GM20431 (cell line): ENCODE measurements around the gene SIRPB2.

Source experiments
- in situ Hi-C: fragments of 300-500 bp; cut with MseI, MboI; formaldehyde crosslinking; loops from one replicate; pipeline ENCODE4 v1.15.0; 2020; ENCODE audit warnings: low sequenced_read_pairs; ENCODE audit not compliant: unreplicated experiment

SIRPB2 gene

DNA sequence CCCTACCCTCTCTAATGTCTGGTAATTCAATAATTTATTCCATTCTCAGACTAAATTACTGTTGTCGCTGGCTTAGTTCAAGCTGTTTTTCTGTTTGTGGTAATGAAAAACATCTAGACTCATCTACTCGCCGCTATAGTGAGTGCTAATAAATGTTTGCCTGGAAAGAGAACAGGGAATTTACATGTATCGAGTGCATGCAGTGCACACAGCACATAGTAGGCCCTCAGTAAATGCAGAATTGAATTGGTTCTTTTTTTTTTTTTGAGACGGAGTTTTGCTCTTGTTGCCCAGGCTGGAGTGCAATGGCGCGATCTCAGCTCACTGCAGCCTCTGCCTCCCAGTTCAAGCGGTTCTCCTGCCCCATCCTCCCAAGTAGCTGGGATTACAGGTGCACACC is 16.9 kb downstream of the SIRPB2 start:
- in situ Hi-C loops = no loop called here

DNA sequence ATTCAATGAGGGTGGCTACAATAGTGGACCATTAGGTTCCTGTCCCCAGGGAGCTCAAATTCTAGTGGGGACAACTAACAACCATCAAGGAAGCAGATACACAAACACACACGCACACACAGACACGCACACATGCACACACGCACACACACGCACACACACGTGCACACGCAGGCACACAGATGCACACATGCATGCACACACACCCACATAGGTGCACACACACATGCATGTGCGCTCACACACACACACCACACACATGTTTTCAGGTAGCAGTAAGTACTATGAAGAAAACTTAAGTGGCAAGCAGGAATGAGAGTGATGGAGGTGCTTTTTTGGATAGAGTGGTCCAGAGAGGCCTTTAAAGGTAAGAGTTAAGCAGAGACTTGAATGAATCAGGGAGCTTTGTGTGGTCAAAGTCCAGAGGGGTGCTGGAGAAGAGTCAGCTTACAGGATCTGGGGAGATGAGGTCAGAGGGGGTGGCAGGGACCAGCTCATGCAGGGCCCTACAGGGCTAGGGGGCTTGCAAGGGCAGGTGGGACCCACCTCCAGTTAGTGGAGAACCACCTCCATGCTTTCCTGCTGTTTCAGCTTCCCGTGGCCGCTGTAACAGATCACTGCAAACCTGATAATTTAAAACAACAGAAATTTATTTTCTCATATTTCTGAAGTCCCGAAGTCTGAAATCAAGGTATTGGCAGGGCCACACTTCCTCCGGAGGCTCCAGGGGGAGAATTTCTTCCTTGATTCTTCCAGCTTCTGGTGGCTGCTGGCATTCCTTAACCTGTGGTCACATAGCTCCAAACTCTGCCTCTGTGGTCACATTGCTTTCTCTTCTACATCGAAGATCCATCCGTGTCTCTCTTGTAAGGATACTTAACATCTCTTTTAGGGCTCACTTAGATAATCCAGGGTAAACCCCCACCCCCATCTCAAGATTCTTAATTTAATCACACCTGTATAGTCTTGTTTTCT is 17.7 kb downstream of the SIRPB2 start:
- in situ Hi-C loops = no loop called here

DNA sequence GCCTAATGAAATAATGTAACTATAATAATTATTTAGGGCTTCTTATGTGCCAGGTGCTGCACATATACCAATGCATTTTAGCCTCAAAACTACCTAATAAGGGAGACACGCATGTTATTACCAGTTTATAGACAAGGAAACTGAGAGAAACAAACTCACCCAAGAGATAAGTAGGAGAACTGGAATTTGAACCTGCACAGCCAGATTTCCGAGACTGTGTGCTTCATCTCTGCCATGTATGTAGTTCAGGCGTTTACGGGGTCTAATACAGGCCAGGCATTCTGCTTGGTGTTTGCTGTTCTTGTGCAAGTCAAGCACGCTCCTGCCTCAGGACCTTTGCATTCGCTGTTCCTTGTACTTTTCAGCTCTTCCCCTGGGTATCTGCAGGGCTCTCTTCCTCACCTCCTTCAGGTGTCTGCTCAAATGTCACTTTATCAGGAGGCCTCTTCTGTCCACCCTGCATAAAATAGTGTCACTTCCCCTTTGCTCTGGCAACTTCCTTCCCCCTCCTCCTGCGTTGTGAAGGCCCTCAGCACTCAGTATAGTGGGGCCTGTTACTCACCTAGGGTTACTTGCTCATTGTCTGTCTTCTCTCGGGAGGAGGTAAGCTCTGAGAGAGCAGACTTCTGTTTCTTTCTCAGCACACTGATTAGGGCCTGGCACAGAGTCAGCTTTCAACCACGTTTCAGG is 18.5 kb downstream of the SIRPB2 start:
- in situ Hi-C loops = no loop called here

DNA sequence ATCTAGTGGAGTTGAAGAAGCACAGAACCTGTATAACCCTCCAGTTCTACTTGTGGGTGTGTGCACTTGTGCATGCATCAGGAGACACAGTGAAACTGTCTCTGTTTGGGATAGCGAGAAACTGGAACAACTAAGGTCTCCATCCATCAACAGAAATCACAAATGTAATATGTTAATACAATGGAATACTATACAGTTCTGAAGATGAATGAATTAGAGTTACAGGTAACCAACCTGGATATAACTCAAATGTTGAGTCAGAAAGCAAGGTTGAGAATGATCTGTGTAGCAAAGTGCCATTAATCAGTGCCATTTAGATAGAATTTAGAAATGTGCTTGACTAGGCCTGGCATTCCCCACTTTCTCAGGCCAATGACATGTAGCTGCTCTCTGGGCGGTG is 20.0 kb downstream of the SIRPB2 start:
- in situ Hi-C loops = no loop called here

DNA sequence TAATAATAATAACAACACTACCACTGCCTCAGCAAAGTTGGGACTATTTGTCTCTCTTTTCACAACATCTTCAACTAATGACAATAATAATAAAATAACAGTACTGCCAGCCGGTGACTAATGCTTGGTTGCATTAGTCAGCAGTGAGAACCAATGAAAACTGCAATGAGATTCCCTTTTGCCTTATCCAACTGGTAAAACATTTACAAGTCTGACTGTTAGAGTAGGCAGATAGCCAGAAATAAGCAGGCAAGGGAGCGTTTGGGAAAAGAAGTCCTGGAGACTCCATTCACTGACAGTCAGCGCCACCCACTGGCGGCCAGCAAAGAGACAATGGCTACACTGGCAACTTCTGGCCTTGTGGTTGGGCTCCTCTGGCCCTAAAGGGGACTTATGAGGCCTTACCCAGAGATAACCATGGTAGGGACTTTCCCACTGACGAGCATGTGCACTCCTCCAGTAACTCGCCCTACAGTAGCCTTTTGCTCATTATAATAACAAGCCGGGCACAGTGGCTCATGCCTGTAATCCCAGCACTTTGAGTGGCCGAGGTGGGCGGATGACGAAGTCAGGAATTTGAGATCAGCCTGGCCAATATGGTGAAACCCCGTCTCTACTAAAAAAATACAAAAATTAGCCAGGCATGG is 21.2 kb downstream of the SIRPB2 start:
- in situ Hi-C loops = no loop called here

DNA sequence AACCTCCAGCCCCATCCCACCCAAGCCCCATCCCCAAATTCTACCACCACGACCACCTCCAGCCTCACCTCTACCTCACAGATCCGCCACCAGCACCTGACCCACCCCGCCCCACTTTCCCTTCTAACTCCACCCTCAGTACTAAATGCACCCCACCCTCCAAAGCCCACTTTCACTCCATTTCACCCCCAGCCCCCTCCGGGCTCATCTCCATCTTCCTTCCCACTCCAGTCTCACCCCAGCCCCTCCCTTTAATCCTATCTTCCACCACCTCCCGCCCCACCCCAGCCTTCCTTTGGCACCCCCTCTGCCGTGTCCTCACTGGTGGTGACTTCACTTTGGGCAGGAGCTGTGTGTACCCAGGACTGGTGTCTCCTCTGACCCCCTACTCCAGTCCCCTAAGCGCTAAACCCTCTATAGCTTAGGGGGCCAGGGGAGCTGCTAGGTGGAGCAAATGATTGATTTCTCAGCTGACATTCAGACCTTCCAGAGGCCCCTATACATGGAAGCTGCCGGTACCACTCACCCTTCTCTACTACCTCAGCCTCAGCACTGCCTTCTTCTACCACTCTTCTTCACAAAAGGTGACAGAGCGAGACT is 21.8 kb downstream of the SIRPB2 start:
- in situ Hi-C loops = no loop called here

DNA sequence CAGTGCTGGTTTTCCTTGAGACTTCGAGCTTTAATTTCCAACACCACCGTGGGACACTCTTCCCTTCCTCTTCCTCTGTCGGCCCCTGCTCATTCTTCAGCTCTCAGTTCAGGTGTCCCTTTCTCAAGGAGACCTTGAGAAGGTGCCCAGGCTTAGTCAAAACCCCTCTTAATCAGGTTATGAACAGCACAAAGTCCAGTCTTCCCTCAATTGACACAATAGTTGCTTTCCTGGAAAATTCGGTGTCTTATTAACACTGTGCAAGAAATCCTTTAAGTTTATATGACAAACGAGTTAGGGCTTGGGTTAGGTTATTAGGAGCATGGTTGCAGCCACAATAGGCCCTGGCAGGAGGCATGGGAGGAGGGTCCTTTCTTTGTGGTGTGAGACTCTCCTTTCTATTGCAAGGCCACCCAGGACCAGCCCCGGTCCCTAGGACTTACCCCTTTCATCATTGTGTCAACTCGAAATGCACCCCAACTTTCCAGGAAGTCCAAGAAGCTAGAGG is 23.0 kb downstream of the SIRPB2 start:
- in situ Hi-C loops = no loop called here

DNA sequence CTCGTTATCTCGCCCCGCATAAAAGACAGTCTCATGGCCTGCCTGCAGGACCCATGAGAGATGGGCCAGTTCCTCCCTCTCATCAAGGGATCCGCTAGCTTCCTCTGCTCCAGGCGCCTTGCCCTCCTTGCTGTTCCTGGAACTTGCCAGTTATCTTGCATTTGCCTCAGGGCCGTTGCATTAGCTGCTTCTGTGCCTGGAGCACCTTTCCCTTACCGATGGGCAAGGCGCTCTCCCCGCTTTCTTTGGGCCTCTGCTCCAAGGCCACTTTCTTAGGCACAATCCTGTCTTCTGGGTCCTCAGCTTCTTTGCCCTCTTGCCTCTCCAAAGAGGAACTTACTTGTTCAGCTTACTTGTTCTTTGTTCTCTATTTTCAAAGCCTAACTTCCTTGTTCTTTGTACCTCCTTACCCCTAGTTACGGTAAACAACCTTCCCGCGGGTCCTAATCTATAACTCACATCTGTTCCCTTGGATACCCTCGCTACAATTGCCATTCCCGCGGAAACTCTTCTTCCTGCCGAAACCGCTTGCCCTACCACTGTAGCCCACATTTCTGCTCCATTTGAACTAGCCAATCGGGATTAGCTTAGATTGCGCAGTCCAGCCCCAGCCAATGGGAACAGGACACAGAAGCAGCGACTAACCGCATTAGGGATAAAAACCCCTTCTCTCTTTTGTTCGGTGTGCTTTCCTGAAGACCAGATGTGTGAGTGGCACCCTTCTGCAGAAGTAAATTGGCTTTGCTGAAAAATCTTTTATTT is 23.7 kb downstream of the SIRPB2 start:
- in situ Hi-C loops = no loop called here

DNA sequence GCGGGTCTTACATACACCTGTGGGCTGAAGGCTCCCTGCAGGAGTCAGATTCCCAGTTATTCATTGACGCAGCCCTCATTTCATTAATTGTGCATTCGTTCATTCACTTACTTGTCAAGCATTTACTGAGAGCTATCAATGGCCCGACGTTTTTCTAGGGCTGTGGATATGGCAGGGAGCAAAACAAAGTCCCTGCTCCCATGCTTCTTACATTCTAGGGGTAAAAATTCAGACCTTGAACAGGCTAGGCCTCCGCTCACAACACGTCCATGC is 24.2 kb downstream of the SIRPB2 start:
- in situ Hi-C loops = no loop called here

DNA sequence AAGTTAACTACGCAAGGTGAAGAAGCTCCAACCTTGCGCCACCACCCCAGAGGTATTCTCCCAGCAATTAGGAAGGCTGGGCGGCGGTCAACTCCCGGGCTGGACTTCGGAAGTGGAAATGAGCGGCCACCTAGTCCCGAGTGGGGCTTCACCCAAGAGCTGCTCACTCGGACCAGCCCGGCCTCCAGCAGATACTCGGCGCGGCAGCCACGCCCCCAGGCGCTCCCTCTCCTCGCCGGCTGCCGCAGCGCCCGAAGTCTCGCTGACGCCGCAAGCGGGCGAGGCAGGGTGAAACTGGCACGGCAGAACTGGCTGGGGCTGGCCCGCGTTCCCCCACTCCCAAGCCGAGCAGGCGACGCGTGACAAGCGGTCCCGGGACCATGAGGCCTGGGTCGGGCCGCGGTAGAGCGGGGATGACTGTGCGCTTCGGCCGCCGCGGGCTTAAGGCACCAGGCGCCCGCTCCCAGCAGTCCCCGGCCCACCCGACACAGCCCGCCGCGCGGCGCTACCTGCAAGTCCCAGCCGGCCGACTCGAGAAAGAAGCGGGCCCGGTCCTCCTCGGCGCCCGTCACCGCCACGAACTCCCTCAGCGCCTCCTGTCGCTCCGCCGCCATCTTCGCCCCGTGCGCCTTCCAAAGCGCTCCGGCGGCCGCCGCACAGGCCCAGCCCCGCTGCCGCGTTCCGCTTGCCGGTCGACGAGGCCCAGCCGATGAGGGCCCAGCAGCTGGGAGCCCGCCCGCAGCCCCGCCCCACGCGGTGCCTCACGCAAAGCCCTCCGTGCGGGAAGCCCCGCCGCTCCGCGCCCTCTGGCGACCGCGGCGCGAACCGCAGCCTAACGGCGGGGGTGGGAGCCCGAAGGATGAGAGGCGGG is 24.8 kb downstream of the SIRPB2 start, which contains the start of gene NSFL1C:
NSFL1C (minus strand) TSS at position 639 of the 871 bp plus-strand sequence; CDS start at position 614, 25 bp downstream.
- in situ Hi-C loops = no loop called here

DNA sequence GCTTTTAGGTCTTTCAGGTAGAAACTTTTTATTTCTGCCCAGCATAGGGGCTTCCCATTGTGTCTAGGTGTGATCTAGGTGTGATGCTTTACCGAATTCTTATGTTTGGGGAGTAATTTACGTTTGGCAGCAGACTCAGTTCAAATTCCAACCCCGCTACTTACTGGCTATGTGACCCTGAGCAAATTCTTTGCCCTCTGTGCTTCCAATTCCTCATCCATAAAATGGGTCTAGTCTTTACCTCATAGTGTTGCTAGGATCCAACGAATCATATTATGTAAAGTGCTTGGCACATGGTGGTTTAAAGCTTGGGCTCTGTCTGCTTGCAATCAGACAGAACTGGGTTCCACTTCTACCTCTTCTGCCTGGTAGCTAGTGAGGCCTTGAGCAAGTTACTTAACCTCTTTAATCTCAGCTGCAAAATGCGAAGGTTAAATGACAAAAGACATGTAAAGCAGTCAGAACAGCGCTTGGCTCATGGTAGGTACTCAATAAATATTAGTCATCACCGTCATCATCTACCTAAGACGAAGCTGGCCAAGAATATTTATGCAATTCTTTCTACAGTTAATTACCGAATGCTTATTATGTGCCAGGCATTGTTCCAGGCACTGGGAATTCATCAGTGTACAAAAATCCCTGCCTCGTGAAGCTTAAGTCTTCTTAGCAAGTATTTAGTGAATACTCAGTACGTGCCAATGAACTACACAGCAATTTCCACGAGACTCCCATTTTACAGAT is 25.6 kb downstream of the SIRPB2 start:
- in situ Hi-C loops = no loop called here

DNA sequence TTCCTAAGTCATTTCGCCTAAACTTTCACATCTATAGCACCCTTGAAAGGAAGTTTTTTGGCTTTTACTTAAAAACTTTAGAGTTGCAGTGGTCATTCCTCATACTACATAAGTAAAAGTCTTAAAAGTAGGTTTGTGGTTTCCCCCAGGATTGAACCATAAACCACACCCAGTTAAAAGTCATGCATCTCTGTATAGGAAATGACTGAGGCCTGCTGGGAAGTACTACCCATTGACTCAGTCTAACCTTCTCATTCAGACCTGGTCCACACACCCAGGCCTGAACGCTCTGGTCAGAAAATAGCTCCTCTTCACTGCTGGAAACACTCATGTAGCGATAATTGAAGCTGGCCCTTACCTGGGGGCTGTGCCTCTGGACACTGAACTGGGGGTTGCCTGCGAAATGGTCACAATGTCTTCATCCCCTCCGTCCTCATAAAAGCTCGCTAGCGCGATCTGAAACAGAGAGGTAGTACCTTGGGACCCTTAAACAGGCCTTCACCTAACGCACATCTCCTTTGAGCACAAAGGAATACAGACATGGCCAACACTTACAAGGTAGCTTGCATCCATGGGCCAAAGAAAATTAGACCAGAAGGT is 27.1 kb downstream of the SIRPB2 start:
- in situ Hi-C loops = no loop called here

DNA sequence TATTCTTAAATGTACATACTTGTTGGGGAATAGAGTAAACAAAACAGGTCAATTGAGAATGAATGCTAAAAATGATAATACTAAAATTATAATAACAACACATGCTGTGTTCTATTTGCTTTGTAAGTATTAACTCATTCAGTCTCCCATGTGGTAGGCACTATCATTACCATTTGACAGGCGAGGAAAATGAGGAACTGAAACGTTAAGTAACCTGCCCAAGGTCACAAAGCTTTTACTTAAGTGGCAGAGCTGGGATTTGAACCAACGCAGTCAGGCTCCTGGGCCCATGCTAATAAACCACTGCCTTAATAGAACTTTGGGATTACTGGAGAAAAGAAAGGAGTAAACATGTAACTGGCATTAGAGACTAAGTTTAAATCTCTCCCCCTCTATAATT is 28.4 kb downstream of the SIRPB2 start:
- in situ Hi-C loops = no loop called here

DNA sequence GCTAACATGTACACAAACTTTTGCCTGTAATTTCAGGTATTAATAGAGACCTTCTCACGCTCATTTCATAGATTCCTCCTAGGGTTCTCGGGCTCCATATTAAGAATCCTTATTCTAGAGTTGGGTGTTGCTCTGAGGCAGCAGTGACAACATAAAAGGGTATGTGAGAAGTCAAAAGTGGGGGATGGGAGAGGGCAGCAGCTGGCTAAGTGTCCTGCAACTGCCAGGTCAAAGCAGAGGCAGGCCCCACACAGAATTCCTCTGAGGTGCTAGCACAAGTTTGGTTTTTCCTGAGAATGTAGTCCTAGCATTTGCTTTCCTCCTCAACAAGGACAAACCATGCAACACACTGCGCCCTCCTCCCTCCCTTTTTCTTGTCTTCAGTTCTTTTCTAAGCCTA is 29.2 kb downstream of the SIRPB2 start:
- in situ Hi-C loops = no loop called here

DNA sequence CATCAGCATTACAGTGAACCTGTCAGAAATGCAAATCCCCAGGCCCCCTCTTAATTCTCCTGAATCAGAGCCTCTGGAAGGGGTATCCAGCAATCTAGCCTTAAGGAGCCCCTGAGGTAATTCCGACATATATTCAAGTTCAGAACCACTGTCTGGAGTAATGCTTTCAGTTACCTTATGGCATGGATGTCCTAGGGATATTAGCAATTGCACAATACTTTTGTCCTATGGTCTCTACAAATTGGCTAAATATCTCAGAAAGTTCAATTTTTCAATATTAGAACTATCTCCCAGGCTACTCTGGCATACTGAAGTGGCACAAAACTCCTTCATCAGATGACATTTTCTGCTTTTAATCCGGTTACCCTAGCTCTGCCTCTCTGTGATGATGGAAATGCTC is 30.9 kb downstream of the SIRPB2 start:
- in situ Hi-C loops = no loop called here

DNA sequence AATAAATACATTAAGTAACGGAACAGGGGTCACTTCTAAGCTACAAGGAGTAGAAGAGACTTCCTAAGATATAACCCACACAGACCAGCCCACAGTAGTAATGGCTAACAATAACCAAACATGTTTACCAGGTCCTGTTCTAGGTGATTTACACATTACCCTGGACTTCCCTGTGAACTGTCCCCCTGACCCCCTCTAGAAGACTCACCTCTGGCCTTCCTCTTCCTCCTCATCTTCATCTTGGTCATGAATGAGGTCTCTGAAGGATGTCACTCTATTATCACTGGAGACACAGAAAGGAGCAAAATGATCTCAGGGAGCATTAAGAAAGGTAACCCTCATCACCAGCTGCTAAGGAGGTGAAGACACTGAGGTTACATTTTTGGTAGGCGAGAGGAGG is 33.2 kb downstream of the SIRPB2 start:
- in situ Hi-C loops = no loop called here

DNA sequence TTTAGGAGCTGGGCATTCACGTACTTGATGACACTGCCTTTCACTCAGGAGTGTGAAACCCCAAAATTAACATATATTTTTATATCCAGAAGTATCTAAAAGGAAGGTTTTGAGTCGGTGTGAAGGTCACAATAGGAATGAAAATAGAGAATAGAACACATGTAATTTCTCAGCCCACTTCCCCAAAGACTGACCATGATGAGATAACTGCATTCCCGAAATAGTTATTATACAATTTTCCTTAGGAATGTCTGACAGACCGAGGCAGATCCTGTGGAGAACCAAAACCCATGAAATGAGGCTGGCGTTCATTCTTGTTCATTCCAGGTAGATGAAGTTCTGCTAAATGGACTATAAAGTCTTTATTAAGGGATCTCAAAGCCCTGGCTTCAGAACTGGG is 34.9 kb downstream of the SIRPB2 start:
- in situ Hi-C loops = no loop called here
